DMS 273 (cell line): ENCODE data around the gene REPS1.
"Not testable (repeated sequence)": the region's sequence is repeated elsewhere in the genome, so short reads cannot be mapped to it uniquely, and the experiment has no call there.

Source experiments
- DNase-seq: peaks from one replicate; lab custom pipeline; 2025; ENCODE audit not compliant: unreplicated experiment; lab: John Stamatoyannopoulos, UW

REPS1 gene

GRCh38 chr6:138987643-138988468 is at the start of gene REPS1:
TSS of gene REPS1 (minus strand) at chr6:138988253. CDS start at chr6:138987682, 571 bp downstream.
- DNase-seq: peak; percentile 97

- no peak for DNase-seq
These were observed 49.4 kb upstream of the REPS1 start for GRCh38 chr6:139037490-139037889.

- no peak for DNase-seq
These were observed 42.3 kb upstream of the REPS1 start for GRCh38 chr6:139030228-139030963.

- peak; percentile 73 for DNase-seq
These were observed 41.6 kb upstream of the REPS1 start for GRCh38 chr6:139029470-139030227.

GRCh38 chr6:139028658-139029469 is 40.8 kb upstream of the REPS1 start, which contains the start of gene ABRACL:
TSS of gene ABRACL (plus strand) at chr6:139028745. CDS start at chr6:139034161, 5,416 bp downstream.
- peak; percentile 79 for DNase-seq

- no peak for DNase-seq
These were observed 40.2 kb upstream of the REPS1 start for GRCh38 chr6:139028215-139028657.

GRCh38 chr6:139027620-139028182 is 39.6 kb upstream of the REPS1 start:
- DNase-seq: no peak

GRCh38 chr6:139025416-139025815 is 37.4 kb upstream of the REPS1 start:
- not testable (repeated sequence) for DNase-seq

- DNase-seq: no peak
These were observed 32.6 kb upstream of the REPS1 start for GRCh38 chr6:139020689-139021088.

- no peak for DNase-seq
These were observed 31.7 kb upstream of the REPS1 start for GRCh38 chr6:139019722-139020121.

- DNase-seq: peak; percentile 67
These were observed 29.2 kb upstream of the REPS1 start for GRCh38 chr6:139017227-139017626.

GRCh38 chr6:139016337-139017213 is 28.5 kb upstream of the REPS1 start:
- peak; percentile 42 for DNase-seq

- no peak for DNase-seq
These were observed 26.9 kb upstream of the REPS1 start for GRCh38 chr6:139014945-139015344.

- no peak for DNase-seq
These were observed 25.2 kb upstream of the REPS1 start for GRCh38 chr6:139013185-139013800.

GRCh38 chr6:139011980-139012379 is 23.9 kb upstream of the REPS1 start:
- DNase-seq: no peak

GRCh38 chr6:139010674-139011073 is 22.6 kb upstream of the REPS1 start:
- no peak for DNase-seq

GRCh38 chr6:139008117-139008516 is 20.1 kb upstream of the REPS1 start:
- no peak for DNase-seq

- DNase-seq: no peak
These were observed 19.4 kb upstream of the REPS1 start for GRCh38 chr6:139007428-139007827.

GRCh38 chr6:139006477-139006876 is 18.4 kb upstream of the REPS1 start:
- no peak for DNase-seq
